ENCODE results near the gene R3HDM2.

GRCh38 chr12:57236925-57237595, 193.8 kb downstream of the R3HDM2 start:
- TF ChIP-seq CTCF (IDR thresholded peaks at IDR 0.05; ENCODE audit: low read length) (no peak), EZH2 (IDR thresholded peaks at IDR 0.05; ENCODE audit: borderline replicate concordance, low read length) (no peak)

Data from OCI-LY1 (cell line).